SIG-M5 treated with dmso at 0.1 percent for 504 hours (cell line): Measurements from ENCODE around the gene ZMIZ1.
A peak's percentile ranks its signal among the peaks of the same experiment; 100 is the strongest.

Source experiments
- DNase-seq: peaks from one replicate; lab custom pipeline; 2025; ENCODE audit not compliant: unreplicated experiment; lab: John Stamatoyannopoulos, UW

Gene ZMIZ1

GRCh38 chr10:79135790-79136189, 67.0 kb downstream of the ZMIZ1 start:
- DNase-seq = no peak

GRCh38 chr10:79136236-79137005, 67.7 kb downstream of the ZMIZ1 start:
- DNase-seq = no peak

- DNase-seq = no peak
These were observed 68.6 kb downstream of the ZMIZ1 start for GRCh38 chr10:79137300-79137756.

- DNase-seq = peak; percentile 72
These were observed 69.1 kb downstream of the ZMIZ1 start for GRCh38 chr10:79137826-79138225.

- no peak for DNase-seq
These were observed 69.8 kb downstream of the ZMIZ1 start for GRCh38 chr10:79138449-79139123.

GRCh38 chr10:79139124-79139835, 70.5 kb downstream of the ZMIZ1 start:
- peak; percentile 63 for DNase-seq

GRCh38 chr10:79140085-79140793, 71.5 kb downstream of the ZMIZ1 start:
- DNase-seq = no peak

GRCh38 chr10:79140855-79141254, 72.1 kb downstream of the ZMIZ1 start:
- DNase-seq = no peak

GRCh38 chr10:79142064-79142491, 73.3 kb downstream of the ZMIZ1 start:
- DNase-seq = no peak

GRCh38 chr10:79142522-79143309, 74.0 kb downstream of the ZMIZ1 start:
- no peak for DNase-seq

- no peak for DNase-seq
These were observed 75.1 kb downstream of the ZMIZ1 start for GRCh38 chr10:79143879-79144278.

- no peak for DNase-seq
These were observed 75.8 kb downstream of the ZMIZ1 start for GRCh38 chr10:79144351-79145173.

GRCh38 chr10:79145174-79145483, 76.4 kb downstream of the ZMIZ1 start:
- DNase-seq = no peak

- no peak for DNase-seq
These were observed 77.0 kb downstream of the ZMIZ1 start for GRCh38 chr10:79145517-79146470.

GRCh38 chr10:79146611-79147130, 77.9 kb downstream of the ZMIZ1 start:
- DNase-seq = no peak

GRCh38 chr10:79147306-79147705, 78.5 kb downstream of the ZMIZ1 start:
- DNase-seq = no peak

GRCh38 chr10:79147796-79148451, 79.2 kb downstream of the ZMIZ1 start:
- no peak for DNase-seq
